Activated naive CD4-positive, alpha-beta T cell treated with anti-CD3 and anti-CD28 coated beads, Interleukin-2, amount 10 ng/mL, durations not matched to agents 7 days and 5 days (primary cell): Measurements from ENCODE around the gene MMP11.

Source experiments
- CTCF ChIA-PET: fragments of 350-600 bp; sonication (Branson Sonifier 250); formaldehyde crosslinking; loops from one replicate; lab custom pipeline; 2021; ENCODE audit warnings: antibody characterized with exemption; lab: Charles Lee
- DNase-seq: peaks from one replicate; pipeline ENCODE4 v3.0.0-alpha.2; 2020
- H3K27ac Mint-ChIP-seq: one replicate; pipeline ENCODE4 v1.8.0; 2021; ENCODE audit warnings: mild to moderate bottlenecking, moderate library complexity, mixed read lengths
- H3K27me3 Mint-ChIP-seq: one replicate; pipeline ENCODE4 v1.8.0; 2021; ENCODE audit warnings: mild to moderate bottlenecking, mixed read lengths
- H3K36me3 Mint-ChIP-seq: one replicate; pipeline ENCODE4 v1.8.0; 2021; ENCODE audit warnings: mixed read lengths
- H3K4me1 Mint-ChIP-seq: one replicate; pipeline ENCODE4 v1.8.0; 2021; ENCODE audit warnings: mixed read lengths
- H3K4me3 Mint-ChIP-seq: one replicate; pipeline ENCODE4 v1.8.0; 2021; ENCODE audit warnings: mild to moderate bottlenecking, moderate library complexity, mixed read lengths
- H3K9me3 Mint-ChIP-seq: one replicate; pipeline ENCODE4 v1.8.0; 2021; ENCODE audit warnings: mixed read lengths

MMP11 gene

DNA sequence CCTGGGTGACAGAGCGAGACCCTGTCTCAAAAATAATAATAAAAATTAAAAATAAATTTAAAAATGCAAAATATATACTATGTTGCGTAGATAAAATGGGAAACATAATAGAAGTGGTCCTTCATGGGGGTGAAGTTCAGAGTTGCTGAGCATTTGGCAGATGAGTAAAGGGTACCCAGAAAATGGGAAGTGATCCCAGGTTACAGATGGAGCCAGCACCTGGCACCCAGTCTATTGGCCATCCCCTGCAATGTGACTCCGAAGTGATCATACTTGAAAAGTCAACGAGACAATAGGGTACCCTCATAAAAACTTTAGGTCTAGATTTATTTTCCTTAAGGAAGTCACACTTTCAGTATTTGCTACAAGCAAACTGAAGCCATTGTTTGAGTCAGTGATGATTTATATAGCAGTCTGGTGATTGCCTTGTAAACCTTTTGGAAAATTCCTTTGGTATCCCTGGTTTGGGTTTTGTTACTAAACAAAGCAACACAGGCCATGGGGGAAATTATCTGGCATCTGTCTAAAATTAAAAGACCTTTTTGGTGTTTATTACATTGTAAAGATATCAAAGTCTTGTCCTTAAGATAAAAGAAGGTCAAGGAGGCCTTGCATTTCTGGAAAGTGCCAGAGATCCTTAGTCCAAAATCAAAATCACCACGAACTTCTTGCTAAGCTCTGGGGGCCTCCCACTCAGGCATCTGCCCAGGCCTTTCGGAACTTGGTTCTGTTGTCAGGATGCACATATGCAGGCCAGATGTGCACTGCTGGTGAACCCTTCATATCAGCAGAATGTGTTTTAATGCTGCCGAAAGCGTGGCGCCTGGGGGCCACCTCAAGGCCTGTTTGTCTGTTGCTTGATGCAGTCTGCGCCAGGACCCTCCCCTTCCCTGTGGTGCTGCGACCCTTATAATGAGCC is 18.4 kb downstream of the MMP11 start:
- CTCF ChIA-PET, result interaction anchor here (1.7 kb wide), 1 partner anchor 19 kb away, joined by 5 read pairs; the partner anchor contains the start of gene MMP11
- H3K27me3 Mint-ChIP-seq, result no peaks in the 10 kb centered on the region
- H3K4me1 Mint-ChIP-seq, result peaks cover 41% of the 10 kb centered on the region
- no peak for DNase-seq
- no peak overlapping the region for H3K27ac Mint-ChIP-seq
- H3K4me3 Mint-ChIP-seq, result no peak overlapping the region
- H3K9me3 Mint-ChIP-seq, result no peaks in the 10 kb centered on the region
- peaks cover 24% of the 10 kb centered on the region for H3K36me3 Mint-ChIP-seq

DNA sequence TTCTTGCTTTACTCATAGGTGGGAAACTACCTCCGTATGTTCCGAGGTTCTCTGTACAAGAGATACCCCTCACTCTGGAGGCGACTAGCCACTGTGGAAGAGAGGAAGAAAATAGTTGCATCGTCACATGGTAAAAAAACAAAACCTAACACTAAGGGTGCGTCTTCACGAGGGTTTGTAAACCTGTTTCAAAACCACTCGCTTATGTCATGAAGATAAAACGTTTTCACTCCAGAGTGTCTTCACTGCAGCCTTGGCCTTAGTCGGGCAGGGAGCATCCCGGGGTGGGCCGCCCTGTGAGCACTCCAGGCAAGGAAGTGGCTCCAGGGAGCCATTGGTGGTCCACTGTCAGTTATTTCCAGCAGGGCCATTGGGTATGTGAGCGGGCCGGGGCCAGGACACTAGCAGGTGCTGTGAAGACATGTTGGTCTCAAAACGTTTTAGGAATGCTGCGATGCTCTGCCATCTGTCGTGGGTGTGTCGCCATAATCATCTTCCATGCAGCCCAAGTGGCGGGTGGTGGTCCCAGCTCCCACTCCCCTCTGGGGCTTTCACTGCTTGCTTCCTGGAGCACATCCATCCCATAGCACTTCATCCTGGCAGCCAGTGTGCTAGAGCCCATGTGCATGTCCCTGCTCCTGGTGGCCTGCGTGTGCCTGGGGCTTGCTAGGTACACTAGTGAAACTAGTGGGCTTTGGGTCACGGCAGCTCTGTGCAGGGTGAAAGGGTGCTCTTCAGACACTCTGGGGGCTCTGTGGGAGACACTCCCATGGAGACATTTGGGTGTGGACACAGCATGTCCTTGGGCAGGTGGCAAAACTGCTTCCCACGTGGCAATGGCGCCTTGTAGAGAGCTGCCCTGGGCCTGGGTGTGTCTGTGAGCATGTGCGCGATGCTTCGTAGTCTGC is 19.3 kb downstream of the MMP11 start:
- peaks cover 31% of the 10 kb centered on the region for H3K36me3 Mint-ChIP-seq
- peaks cover 34% of the 10 kb centered on the region for H3K4me1 Mint-ChIP-seq
- H3K4me3 Mint-ChIP-seq, result no peak overlapping the region
- no peak for DNase-seq
- CTCF ChIA-PET, result interaction anchor here (0.9 to 1.7 kb wide), 2 partner anchors 14 to 20 kb away, joined by 3 to 5 read pairs; partner anchors contain the start of gene MMP11
- H3K27me3 Mint-ChIP-seq, result no peaks in the 10 kb centered on the region
- no peaks in the 10 kb centered on the region for H3K9me3 Mint-ChIP-seq
- peak overlapping the region; percentile 13 for H3K27ac Mint-ChIP-seq

DNA sequence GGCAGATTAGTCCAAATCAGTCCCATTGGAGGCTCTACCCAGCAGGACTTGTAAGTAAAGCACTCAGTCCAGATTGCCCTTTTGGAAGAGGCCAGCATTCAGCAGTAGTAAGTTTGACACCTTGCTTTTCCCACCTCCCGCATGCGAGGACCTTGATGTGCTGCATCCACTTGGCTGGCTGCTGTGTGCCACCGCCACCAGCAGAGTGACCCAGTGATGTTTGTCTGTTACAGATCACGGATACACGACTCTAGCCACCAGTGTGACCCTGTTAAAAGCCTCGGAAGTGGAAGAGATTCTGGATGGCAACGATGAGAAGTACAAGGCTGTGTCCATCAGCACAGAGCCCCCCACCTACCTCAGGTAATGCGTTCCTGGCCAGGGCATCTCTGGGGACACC is 20.7 kb downstream of the MMP11 start:
- Mint-ChIP-seq H3K27ac (no peak overlapping the region), H3K36me3 (peaks cover 35% of the 10 kb centered on the region), H3K4me1 (peaks cover 25% of the 10 kb centered on the region), H3K4me3 (no peak overlapping the region), H3K27me3 (no peaks in the 10 kb centered on the region), H3K9me3 (no peaks in the 10 kb centered on the region)
- CTCF ChIA-PET, result no interaction called here
- DNase-seq, result no peak

DNA sequence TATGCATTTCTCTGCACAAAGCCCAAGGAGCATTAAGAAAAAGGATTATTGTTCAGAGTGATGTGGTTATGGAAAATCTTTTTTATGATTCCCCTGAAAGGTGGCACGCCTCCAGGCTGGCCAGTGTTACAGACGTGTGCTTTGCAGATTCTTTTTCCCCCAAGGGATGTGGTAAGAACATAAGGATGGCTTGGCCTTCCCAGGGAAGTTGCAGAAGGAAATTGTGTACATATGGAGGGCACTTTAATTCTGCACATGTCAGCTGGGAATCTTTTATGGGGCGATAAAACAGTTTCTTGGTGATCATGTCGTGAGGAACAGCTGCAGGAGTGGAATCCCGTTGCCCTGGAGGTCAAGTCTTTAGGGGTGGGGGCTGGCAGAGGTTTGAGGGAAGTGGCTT is 23.8 kb downstream of the MMP11 start:
- Mint-ChIP-seq H3K9me3 (no peaks in the 10 kb centered on the region), H3K36me3 (peaks cover 43% of the 10 kb centered on the region), H3K4me3 (no peak overlapping the region), H3K4me1 (peaks cover 12% of the 10 kb centered on the region), H3K27ac (no peak overlapping the region), H3K27me3 (no peaks in the 10 kb centered on the region)
- CTCF ChIA-PET, result interaction anchor here (0.6 kb wide), 1 partner anchor 29 kb away, joined by 3 read pairs; no protein-coding TSS in a partner anchor
- DNase-seq, result no peak

DNA sequence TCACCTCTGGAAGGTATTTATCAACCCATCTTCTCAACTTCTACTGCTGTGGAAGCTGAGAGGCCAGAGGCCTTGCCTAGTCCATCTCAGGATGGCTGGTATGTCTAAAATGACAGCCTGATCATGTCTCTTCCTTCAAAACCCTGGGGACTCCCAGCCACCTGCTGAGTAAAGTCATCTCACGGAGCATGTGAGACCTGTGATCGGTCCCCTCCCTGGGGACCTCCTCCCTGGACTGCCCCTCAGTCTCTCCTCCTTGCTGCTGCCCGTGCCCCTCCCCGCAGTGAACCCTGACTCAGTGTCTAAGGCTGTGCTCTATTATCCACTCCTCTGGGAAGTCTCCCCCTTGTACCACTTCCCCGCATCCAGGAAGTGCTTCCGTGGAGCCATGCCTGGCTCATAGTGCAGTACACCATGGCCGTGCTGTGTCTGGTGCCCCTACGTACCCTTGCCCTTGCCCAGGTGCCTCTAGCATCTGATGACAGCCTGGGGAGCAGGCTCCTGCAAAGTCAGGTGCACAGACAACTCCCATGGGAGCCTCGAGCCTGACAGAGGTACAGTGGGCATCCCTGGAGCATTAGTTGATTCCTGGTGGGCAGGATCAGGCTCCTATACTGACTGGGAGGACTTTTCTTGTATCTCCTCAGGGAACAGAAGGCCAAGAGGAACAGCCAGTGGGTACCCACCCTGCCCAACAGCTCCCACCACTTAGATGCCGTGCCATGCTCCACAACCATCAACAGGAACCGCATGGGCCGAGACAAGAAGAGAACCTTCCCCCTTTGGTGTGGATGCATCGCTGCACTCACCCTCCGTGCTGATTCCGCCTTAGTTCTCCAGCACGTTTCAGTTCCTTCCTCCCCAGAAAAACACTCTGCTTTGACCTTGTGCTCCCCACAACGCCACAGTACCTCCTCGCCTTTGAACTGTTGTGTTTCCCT is 27.9 kb downstream of the MMP11 start:
- peaks cover 54% of the 10 kb centered on the region for H3K36me3 Mint-ChIP-seq
- no peak for DNase-seq
- H3K4me1 Mint-ChIP-seq, result no peaks in the 10 kb centered on the region
- no peaks in the 10 kb centered on the region for H3K9me3 Mint-ChIP-seq
- H3K4me3 Mint-ChIP-seq, result no peak overlapping the region
- H3K27me3 Mint-ChIP-seq, result no peaks in the 10 kb centered on the region
- peak overlapping the region; percentile 76 for H3K27ac Mint-ChIP-seq
- CTCF ChIA-PET, result no interaction called here

DNA sequence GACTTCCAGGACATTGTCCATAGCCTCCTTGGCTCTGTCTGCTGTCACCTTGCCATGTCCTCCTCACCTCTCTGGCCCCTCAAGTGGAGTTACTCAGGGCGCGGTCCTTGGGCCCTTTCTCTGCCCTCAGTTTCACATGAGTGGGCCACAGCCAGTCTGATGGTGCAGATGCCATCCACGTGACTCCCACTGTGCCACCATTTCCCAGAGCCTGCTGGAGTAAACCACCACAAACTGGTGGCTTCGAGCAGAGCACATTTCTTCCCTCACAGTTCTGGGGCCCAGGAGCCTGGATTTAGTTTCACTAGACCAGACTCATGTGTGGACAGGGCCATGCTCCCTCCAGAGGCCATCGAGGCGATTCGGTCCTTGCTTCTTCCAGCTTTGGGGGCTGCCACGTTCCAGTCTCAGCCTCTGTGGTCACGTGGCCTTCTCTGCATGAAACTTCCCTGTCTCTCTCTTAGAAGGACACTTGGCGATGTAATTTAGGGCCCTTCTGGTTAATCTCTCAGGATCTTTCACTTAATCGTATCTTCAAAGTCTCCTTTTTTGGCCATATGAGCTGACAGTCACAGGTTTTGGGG is 28.7 kb downstream of the MMP11 start:
- H3K27me3 Mint-ChIP-seq, result no peaks in the 10 kb centered on the region
- CTCF ChIA-PET, result no interaction called here
- H3K4me1 Mint-ChIP-seq, result no peaks in the 10 kb centered on the region
- no peak for DNase-seq
- H3K4me3 Mint-ChIP-seq, result no peak overlapping the region
- H3K27ac Mint-ChIP-seq, result no peak overlapping the region
- peaks cover 56% of the 10 kb centered on the region for H3K36me3 Mint-ChIP-seq
- H3K9me3 Mint-ChIP-seq, result no peaks in the 10 kb centered on the region

DNA sequence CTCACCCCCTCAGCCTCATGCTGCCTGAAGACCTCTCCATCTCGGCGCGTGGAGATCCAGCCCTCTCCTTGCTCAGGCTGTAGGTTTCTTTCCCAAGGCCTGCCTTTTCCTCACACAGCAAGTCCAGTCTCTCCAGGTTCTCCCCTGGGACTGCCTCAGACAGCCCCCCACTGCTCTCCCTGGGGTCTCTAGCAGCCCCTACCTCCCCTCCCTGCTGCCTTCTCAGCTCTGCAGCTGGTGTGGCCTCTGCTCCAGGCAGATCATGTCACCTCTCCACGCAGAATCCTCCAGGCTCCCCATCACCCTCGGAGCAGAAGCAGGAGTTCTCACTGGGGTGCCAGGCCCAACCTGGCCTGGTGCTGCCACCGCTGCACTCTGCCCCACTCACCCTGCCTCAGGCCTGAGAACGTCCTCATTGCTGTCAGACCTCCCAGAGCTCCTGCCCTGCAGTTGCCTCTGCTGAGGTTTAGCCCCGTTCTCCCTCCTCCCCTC is 29.3 kb downstream of the MMP11 start:
- Mint-ChIP-seq H3K27me3 (no peaks in the 10 kb centered on the region), H3K36me3 (peaks cover 54% of the 10 kb centered on the region), H3K4me3 (no peak overlapping the region), H3K4me1 (no peaks in the 10 kb centered on the region), H3K9me3 (no peaks in the 10 kb centered on the region), H3K27ac (no peak overlapping the region)
- no peak for DNase-seq
- CTCF ChIA-PET, result no interaction called here

DNA sequence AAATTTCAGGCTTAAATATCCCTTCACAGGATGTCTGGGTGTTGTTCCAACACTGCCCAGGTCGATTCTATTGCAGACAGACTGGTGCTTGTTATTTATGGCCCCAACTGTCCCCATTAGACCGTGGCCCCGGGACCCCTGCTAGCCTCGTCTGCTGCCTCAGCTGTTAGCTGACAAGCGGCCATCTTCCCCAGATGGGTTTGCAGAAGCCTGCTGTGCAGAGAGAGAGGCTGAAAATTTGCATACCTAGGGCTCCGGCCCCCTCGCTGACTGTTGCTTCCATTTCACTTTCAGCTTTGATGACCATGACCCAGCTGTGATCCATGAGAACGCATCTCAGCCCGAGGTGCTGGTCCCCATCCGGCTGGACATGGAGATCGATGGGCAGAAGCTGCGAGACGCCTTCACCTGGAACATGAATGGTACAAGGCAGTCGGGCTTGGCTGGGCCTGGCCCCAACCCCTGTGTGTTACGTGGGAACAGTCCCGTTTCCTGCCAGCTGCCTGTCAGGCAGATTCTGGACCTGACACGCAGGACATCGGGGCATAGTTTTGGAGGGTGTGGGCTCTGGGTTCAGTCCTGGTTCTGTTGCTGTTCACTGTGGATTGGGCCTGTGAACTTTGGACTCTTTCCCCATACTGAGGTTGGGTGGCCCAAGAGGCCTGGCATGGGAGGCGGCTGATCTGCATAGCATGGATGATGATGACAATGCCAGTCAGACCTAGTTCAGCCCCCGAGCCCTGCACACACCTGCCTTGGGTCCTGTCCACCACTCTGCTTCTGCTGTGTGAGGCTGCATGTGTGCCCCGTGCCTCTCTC is 30.6 kb downstream of the MMP11 start:
- CTCF ChIA-PET, result interaction anchor here (1.1 kb wide), 1 partner anchor 42 kb away, joined by 3 read pairs; no protein-coding TSS in a partner anchor
- Mint-ChIP-seq H3K27ac (no peak overlapping the region), H3K36me3 (peaks cover 55% of the 10 kb centered on the region), H3K9me3 (no peaks in the 10 kb centered on the region), H3K4me1 (no peaks in the 10 kb centered on the region), H3K27me3 (no peaks in the 10 kb centered on the region), H3K4me3 (no peak overlapping the region)
- no peak for DNase-seq

DNA sequence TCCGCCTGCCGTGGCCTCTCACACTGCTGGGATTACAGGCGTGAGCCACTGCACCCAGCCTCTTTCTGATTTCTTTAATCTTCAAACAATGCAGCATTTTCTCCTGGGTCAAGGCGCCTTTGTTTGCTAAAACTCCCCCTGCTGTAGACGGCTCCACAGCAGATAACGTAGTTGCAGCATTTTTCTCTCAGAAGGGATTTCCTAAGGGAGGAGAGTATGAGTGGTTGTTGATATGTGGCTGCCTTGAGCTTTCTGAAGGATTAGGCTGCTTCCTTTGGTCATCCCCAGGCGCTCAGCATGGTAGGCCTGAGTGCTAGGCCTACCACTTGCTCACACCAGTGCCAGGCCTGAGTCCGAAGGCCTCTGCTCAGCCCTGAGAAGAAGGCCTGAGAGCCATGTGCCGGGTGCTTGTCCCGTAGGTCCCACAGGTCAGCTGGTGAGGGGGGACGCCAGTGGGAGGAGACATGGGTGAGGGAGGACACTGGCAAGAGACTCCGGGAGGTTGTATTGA is 32.2 kb downstream of the MMP11 start:
- Mint-ChIP-seq H3K9me3 (no peaks in the 10 kb centered on the region), H3K27ac (no peak overlapping the region), H3K4me1 (no peaks in the 10 kb centered on the region), H3K36me3 (peaks cover 51% of the 10 kb centered on the region), H3K27me3 (no peaks in the 10 kb centered on the region), H3K4me3 (no peak overlapping the region)
- DNase-seq, result no peak
- CTCF ChIA-PET, result no interaction called here

DNA sequence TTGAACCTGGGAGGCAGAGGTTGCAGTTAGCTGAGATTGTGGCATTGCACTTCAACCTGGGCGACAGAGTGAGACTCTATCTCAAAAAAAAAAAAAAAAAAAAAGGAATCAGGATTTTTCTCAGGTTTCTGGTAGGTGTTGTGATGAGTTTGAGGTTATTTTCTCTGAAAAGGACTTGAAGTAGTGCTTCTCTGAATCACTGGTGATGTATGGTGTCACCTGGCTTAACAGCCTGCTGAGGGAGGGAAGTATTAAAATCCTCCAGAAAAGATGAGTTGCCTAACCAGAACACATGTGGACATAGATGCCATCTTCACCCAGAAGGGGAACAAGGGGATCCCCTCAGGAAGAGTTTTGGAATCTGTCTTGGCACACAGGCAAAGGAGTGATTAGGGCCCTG is 34.2 kb downstream of the MMP11 start:
- Mint-ChIP-seq H3K9me3 (no peaks in the 10 kb centered on the region), H3K4me1 (no peaks in the 10 kb centered on the region), H3K36me3 (peaks cover 44% of the 10 kb centered on the region), H3K27me3 (no peaks in the 10 kb centered on the region), H3K27ac (no peak overlapping the region), H3K4me3 (no peak overlapping the region)
- no peak for DNase-seq
- CTCF ChIA-PET, result no interaction called here

DNA sequence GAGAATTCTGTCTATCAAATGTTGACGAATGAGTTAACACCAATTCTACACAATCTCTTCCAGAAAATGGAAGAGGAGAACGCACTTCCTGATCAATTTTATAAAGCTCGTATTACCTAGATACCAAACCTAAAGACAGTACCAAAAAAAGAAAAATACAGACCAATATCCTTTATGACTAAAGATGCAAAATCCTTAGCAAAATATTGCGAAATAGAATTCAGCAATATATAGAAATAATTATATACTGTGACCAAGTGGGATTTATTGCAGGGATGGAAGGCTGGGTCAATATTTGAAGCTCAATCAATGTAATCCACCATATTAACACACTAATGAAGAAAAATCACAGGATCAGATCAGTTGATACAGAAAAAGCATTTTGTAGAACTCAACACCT is 39.7 kb downstream of the MMP11 start:
- no peak overlapping the region for H3K27ac Mint-ChIP-seq
- no peak overlapping the region for H3K4me3 Mint-ChIP-seq
- CTCF ChIA-PET, result no interaction called here
- no peaks in the 10 kb centered on the region for H3K27me3 Mint-ChIP-seq
- H3K36me3 Mint-ChIP-seq, result peaks cover 42% of the 10 kb centered on the region
- no peak for DNase-seq
- no peaks in the 10 kb centered on the region for H3K4me1 Mint-ChIP-seq
- H3K9me3 Mint-ChIP-seq, result no peaks in the 10 kb centered on the region

DNA sequence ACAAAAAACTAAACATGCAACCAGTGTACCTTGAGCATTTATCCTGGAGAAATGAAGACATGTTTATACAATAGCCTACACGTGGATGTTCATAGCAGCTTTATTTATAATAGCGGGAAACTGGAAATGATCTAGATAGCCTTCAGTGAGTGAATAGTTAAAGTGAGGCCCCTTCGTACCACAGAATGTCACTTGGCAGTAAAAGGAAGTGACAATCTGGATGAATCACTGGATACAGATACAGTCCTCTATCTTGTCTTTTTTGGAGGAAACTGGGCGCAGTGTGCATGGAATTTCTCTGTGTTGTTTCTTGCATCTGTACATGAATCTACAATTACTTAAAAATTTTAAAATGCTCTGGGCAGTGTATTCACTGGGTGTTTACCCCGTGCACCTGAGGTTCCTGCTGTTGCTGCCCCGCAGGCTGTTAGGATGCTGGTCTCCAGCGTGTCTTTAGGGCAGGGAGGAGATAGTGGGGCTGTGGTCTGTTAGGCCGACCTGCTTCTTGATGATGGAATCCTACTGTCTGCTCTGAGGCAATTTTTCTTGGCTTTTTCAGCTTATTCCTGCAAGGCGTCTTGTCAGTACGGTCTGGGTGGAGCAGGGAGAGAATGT is 43.0 kb downstream of the MMP11 start:
- Mint-ChIP-seq H3K36me3 (peaks cover 49% of the 10 kb centered on the region), H3K27ac (peak overlapping the region; percentile 19), H3K4me1 (peaks cover 16% of the 10 kb centered on the region)

More for the DNA sequence above, 43.0 kb downstream of the MMP11 start:
- Mint-ChIP-seq H3K4me3 (no peak overlapping the region), H3K9me3 (no peaks in the 10 kb centered on the region), H3K27me3 (no peaks in the 10 kb centered on the region)
- CTCF ChIA-PET, result no interaction called here
- DNase-seq, result no peak
